Activated T-helper 1 cell treated with Interleukin-2 at 50 U/mL for 16 hours (primary cell): Measurements from ENCODE around the gene STK39.

ENCODE experiments used
- DNase-seq: peaks from one replicate; pipeline ENCODE4 v3.0.0-alpha.2; 2020; ENCODE audit warnings: low read depth

Gene STK39

DNA sequence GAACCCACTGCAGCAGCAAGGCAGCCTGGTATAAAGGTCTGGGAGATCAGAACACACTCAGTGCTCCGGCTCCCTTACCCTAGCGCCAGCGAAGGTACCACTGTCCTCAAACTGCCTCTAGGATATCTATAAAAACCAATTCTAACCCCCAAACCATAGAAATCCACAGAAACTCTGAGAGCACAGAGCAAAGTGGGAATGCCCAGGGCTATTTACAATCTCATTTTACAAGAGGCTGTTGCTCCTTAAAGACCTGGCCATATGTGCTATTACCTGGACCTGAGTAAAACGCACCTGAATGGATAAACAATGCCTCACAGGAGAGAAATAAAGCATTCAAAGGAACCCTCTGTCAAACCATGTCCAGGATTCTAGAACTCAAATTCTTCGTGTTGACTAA, 4.3 kb downstream of the STK39 start:
- no peak for DNase-seq

DNA sequence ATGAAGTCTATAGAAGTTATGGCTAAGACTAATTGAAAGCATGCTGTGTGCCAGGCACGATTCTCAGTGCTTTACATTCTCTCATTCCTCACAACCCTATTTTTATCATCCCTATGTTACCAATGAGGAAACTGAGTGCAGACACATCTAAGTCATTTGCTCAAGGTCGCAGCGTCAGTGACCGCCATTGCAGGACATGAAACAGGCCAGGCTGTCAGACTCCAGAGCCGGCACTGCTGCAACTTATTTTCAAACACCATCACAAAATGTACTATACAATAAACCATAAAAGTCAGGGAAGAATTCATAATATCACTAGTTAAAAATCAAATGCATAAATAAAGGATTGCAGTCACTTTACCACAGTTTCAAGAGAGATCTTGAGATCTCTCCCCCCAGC, 5.6 kb downstream of the STK39 start:
- DNase-seq: no peak

DNA sequence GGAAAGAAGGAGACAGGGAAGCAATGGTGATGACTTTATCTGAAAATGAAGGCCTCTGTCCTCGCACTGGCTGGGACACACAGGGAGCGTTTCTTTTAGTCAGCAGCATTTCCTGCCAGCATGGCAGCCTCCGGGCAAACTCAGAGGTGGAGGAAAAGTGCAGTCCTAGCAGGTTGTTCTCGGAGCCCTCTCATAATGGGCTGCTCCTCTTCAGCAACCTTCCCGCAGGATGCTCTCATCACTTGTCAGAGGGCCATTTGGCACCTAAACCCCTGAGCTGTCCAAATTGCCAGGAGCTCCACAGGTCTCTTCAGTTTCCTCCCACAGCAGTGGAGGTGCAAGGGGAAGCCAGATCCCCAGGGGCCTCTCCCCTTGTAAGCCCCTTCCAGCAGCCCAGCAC, 6.2 kb downstream of the STK39 start:
- no peak for DNase-seq

DNA sequence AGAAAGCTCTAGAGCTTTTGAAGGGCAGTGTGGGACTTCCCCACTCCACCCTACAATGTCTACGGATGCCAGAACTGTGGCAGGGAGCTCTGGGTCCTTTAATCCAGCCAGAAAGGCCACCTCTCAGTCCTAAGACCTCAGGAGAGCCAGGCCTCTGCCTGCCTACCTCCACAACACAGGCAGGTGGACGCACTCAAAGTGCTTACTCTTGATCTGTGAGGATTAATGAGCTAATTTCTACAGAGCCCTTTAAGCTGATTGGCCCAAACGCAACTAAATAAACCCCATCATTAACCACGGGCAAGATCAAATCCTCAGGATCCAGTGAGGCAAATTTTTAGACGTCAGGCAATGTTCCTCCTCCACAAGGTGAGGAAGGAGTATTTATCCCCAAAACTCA, 8.1 kb downstream of the STK39 start:
- no peak for DNase-seq

DNA sequence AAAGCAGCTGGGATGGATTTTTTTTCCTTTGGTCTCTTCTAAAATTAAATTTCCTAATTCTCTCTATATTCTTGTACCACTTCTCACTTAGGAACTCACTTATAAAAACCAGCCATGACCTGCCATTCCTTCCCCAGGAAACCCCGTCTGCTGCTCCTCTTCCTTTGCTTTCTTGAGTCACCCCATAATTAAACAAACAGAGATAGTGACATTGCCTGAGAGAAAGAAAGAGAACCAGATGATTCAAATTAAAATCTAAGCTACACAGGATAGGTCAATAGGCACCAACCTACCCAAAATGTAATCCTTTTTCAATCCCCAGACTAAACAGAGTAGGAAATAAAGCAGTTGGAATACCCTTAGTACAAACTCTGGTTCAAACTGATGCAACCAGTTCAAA, 9.7 kb downstream of the STK39 start:
- no peak for DNase-seq

DNA sequence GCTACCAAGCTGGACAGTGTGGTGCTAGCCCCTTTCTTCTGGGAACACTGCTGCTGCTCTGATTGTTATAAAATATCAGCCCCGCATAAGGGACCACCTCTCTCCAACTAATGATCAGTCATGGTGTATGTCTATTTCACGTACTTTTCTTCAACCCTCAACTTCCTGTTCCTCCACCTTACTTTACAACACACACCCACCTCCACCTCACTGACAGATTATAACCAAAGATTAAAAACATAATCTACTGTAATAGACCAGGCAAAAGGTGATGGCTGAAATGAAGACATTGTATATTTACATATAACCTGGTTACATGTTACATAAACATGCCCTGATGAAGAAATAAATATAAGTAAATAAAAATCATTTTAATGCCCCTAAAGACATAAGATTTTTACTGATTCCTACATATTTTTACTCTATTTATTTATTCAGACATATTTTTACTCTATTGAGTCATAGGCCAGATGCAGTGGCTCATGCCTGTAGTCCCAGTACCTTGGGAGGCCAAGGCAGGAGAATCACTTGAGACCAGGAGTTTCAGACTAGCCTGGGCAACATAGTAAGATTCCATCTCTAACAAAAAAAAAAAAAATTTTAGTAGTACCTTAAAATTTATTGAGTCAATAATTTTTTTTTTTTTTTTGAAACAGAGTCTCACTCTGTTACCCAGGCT, 12.8 kb downstream of the STK39 start:
- DNase-seq: no peak

DNA sequence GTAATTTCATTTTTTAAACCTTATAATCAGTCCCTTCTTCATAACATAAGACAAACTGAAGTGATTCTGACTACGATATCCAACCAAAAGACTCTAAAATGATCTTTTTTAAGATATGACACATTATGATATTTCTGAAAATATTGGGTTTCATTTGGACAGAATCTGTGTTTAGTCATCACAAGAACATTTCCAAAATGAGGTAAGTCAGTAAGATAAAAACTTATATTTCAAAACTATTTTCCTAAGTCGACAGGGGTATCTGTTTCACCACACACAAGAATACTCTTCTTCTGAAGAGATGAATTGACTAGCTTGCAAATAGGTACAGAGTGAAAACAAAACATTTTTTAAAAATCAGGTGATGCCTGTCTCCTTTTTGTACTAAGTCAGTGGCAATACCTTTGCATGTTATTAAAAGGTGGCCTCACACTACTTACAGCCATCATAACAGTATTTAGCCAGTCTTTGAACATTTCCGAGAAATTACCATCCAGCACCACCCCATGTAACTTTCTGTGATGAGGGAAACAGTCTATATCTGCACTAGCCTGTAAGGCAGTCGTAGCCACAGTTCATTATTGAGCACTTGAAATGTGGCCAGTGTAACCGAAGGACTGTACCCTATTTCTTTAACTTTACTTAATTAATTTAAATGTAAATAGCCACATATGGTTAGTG, 13.5 kb downstream of the STK39 start:
- no peak for DNase-seq

DNA sequence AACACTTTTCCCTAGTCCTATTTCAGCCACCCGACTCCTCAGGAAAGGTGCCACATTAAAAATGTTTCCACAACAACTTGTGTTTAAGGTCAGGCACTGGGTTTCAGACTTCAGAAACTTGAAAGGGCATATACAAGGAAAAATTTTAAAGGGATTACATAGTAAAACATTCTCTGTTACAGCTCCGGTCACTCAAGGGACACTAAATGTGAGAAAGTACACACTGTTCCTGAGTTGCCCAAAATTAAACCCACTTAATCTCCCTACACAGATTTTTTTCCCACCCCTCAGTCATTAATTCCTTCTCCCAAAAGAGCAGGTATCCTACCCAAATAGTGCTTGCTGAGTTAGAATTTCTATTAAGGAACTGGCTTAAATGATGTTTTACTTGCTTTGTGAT, 14.2 kb downstream of the STK39 start:
- no peak for DNase-seq

DNA sequence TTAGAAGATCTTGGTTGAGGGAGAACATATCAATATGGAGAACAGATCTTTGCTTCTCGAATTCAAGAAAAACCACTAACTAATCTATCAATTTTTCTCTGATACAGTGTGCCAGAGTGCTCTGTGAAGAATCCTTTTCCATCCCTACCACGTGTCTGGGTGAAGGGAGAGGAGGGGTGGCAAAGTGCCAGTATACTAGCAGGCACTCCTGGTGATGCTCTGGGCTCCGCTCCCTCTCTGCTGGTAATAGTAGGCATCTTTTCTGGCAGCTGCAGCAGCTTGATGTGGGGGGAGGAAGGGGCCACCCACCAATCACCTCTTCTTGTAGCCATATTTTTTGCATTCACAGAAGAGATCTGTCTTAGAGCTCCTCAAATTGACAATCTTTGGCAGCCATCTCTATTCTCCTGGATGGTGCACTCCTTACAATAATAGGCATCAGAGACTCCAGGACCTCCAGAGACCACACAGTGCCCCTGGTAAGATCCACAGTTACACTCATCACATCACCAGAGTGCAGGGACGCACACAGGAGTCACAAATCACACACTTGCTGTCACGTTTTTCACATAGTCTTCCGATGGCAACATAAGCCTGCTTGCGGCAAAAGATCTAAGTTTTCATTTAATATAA, 15.7 kb downstream of the STK39 start:
- DNase-seq: no peak

DNA sequence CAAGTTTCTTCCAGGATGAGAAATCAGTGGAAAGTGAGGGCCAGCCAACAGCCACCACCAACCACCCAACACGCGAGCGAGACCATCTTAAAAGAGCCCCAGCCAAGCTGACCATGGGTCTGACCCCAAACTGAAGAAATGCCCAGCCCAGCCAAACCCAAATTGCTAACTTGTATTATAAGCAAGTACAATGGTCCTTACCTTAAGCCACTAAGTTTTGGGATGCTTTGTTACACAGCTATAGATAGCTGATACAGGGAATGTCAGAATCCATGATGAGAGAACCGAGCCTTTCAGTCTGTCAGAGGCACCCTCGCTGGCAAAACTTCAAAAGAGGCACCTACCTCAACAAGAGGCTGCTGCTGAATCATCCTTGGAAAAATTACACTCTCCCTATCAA, 17.0 kb downstream of the STK39 start:
- no peak for DNase-seq

DNA sequence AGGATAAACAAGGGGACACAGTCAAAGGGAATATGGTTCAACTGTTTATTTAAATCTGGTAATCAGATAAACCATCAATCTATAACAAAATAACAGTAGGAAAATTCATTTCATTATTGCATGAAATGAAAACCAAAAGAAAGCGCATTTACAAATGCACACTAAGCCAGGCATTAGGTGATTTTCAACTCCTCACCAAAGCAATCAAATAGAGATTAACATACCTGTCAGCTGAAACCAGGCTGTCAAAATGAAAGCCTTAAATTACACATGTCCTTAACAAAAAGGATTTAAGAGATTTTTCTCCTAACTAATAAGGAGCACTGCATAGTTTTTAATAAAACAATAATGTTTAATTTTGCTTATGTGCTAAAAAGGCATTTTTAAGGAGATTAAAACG, 23.0 kb downstream of the STK39 start:
- DNase-seq: no peak

DNA sequence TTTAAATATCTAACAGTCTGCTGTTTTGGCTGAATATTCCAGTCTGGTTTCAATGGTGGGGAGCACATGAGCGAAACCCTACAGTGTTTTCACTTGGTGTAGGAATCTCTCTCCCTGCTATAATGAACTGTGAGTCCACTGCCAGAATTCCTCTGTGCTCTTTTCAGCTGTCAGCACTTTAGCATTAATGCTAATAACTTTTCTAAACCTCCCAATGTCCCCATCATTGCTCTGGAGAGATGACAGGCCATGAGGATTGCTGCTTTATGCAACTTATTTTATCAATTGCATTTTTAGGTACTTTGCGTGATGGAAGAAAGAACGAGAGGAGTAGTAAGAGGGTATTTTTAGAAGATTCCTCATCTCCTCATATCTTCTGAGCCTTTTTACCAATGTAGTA, 25.3 kb downstream of the STK39 start:
- no peak for DNase-seq

DNA sequence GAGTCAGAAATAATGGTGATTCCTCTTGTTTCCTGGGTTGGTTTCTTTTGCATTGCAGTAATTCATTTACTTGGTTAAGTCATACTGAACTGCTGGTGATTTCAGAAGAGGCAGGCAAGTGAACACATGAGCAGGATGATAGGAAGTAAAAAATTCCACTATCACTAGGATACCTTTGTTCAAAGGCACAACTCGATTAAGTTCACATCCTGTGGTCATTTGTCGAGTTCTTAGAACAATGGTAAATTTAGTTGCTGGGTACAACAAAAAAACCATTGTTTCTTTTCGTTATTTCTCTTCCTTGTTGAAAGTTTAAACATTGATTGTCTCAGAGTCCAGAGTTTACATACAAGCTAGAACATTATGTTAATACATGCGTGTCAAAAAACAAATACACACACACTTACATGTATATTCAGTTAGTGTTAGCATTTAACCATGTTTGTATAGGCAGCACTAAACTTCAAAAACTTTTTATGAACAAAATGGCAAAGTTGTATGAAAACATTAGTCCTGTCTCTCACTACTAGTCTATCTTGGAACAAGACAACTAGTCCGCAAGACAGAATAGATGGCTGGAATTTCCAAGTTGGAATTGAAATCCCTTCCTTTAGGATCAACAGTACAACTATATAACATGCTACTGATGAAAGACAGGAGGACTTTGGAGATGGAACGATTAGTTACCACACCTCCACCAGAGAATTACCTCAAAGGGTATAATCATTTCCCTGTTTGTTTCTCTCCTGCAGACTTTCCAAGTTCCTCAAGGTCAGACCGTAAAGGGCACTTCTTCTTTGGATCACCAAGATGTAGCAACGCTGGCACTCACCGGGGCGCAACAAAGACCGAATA, 26.2 kb downstream of the STK39 start:
- DNase-seq: no peak

DNA sequence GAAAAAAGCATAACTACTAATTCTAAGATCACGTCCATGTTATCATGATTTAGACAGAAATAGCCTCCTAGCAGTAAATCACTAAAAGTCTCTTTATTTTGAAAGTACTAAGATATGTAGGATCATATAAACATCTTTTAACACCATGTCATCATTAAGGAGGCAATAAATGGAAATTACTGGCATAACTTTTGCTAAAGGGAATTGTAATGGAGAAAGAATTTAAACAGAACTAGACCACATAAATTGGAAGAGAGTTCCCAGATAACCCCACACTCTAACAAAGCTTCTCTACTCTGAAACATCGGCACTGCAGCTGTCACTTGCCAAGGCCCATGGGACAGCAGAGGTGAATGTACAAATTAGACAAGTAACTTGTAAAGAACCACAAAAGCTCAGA, 29.5 kb downstream of the STK39 start:
- DNase-seq: no peak

DNA sequence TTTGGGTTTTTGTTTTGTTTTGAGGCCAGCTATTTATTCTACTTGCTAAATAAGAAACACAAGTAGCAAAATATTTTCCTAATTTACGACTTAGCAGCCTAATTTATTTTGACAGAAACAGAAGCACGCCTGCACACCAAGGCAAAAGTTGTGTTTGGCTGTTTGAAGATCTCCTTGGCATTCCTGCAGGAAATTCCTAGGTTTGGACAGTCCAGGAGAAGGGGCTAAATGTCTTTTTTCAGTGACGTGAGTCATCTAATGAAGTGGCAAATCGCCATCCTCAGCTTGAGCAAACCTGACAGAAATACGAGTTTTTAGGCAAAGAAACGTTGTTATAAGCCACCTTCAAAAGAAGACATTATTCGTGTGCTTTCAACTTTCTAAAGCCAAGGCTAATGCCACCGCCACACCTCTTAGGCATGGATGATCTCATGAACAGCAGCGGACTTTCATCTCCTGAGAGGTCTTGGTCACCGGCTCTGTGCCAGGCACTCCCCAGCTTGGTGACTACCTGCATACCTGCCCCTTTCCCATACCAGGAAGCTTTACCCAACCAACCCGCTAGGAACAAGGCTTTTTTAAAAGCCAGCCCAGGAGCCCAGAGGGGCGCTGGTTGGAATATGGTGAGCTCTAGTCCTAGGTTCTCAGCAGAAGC, 30.9 kb downstream of the STK39 start:
- no peak for DNase-seq

DNA sequence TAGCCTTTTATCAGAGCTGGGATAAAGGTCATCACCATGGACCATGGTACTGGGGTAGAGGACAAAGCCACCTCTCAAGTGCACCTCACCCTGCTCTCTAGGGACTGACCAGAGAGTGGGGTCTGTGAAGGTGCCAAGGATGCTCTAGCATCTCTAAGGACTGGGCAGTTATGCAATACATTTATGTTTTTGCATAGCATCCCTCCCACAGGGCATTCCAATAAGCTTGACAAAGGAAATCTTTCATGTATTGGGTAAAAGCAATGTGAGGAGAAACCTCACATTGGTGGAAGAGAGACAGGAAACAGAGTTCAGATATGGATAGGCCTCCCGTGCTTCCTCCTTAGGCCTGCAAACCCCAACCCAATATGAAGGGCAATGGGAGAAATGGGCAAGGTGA, 31.6 kb downstream of the STK39 start:
- no peak for DNase-seq

DNA sequence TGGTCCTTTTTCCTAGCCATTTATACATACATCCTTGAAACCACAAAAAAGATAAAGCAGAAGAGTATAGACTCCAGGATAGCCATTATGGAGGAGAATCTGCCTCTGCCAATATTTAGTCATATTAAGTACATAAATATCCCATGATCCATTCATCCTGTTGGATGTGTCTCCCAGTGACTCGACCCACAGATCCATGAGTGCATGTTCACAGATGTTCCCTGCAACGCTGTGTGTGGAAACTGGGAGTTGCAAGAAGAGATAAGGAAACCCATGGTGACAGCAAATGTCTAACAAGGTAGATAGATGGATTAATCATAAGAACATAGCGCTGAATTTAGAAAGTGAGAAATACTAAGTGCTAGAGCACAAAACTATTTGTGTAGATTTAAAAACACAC, 34.5 kb downstream of the STK39 start:
- DNase-seq: no peak

DNA sequence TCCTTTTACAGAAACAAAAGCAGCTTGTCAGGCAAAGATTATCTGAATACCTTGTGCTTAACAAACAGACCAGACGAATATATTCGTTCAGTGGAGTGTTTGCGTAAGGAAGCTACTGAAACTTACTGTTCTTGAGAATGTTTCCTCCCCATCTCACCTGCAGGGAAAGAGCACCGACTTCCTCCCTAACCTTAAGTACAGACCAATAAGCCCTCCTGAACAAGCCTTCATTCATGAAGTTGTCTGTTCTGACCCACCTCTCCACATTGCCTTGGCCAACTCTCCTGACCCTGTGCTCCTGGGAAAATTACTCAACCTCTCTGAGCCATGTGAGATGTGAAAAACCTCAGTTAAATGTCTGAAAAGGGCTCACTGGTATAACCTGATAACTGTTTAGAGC, 35.2 kb downstream of the STK39 start:
- DNase-seq: no peak

DNA sequence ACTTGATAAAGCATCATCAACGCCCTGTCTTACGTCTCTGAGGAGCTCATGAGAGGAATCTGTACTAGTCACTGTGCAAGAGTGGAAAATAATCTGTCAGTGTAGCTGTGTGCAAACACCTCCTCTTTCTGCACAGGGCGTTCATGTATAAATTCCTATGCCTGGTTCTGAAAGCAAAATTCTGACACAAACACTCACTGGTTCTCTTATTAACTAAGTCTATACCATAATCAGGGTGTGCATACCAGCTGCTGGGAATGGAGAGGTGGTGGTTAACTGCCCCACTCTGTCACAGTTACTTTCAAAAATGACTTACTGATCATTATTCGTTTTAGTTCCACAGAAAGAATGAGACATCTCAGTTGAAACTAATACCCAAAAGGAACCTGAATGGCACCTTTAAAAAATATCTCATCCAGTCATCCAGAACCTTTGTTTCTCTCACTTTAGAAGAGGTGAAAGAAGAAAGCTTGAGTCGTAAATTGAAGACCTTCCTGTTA, 35.7 kb downstream of the STK39 start:
- DNase-seq: no peak

DNA sequence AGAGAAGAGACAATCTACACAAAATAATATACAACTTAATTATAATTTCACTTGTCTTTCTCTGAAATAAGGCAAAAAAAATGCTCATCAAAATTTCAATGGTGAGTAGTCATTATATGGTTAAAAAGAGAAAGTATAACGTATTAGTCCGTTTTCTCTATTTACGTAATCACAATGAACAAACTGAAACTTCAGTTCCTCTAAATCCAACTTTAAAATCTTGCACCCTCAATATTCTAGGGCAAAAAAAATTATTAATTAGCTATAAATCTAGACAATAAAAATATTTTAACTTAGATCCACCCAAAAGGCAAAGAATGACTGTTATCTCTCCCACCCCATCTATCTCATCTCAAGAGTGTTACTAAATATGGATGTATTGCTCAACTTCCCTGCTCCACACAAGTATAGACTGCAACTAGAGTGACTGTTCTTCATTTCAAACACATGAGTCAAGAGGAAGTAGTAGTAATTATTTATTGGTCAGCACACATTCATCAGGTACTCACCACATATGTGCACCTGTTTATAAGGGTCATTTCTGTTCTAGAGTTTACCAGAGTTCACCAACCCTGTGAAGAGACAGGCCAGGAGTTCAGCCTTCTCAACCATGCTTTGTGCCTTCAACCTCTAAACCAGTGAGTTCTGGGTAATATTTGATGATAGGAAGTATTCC, 36.4 kb downstream of the STK39 start:
- DNase-seq: no peak

DNA sequence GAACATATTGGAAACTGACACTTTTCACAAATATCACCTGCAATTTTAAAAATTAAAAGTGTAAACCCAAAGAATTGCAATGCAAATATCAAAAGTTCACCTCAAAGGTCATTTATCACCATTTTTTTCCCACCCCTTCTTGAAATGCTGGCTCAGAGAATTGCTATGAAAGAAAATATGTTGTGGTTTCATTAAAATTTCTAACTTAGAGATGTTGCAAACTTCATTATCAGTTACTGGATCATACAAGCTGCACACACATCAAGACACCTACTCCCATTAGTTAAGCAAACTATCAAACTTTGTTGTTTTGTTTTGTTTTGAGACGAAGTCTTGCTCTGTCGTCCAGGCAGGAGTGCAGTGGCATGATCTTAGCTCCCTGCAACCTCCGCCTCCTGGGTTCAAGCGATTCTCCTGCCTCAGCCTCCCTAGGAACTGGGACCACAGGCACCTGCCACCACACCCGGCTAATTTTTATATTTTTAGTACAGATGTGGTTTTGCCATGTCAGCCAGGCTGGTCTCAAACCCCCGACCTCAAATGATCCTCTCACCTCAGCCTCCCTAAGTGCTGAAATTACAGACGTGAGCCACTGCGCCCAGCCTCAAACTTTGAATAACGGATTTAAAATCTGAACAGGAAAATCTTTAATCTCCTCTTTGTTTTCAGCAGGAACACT, 37.0 kb downstream of the STK39 start:
- no peak for DNase-seq
